ENCODE results near the gene MYO1A.
"Not testable (repeated sequence)": the region's sequence is repeated elsewhere in the genome, so short reads cannot be mapped to it uniquely, and the experiment has no call there.

The MYO1A gene

GRCh38 chr12:57019983-57020719 lies 29.8 kb downstream of the MYO1A start:
- no peaks in the 10 kb centered on the region for H3K9me3 ChIP-seq (ENCODE audit: insufficient read depth, low read length)
- H3K79me2 ChIP-seq (ENCODE audit: low read length) = no peaks in the 10 kb centered on the region
- no peaks in the 10 kb centered on the region for H3K36me3 ChIP-seq (replicated peaks; ENCODE audit: low read depth, low read length)
- H3K27me3 ChIP-seq (ENCODE audit: low read depth, low read length) = peaks cover 12% of the 10 kb centered on the region
- H3K9ac ChIP-seq (ENCODE audit: low read length) = no peak overlapping the region
- no peaks in the 10 kb centered on the region for H4K20me1 ChIP-seq (ENCODE audit: insufficient read depth, low read length)
- H3K4me3 ChIP-seq (ENCODE audit: low read length) = no peak overlapping the region
- peaks cover 10% of the 10 kb centered on the region; the same call in 1 of the 2 replicates for H3K4me1 ChIP-seq (ENCODE audit: low read length)
- H3K4me2 ChIP-seq (ENCODE audit: low read length) = no peak overlapping the region
- H3K27ac ChIP-seq (ENCODE audit: low read length) = no peak overlapping the region
- no peak overlapping the region for H2AFZ ChIP-seq (ENCODE audit: low read depth, low read length)
- no peak for TF ChIP-seq CTCF (IDR thresholded peaks at IDR 0.05; ENCODE audit: low read depth, low read length)
- TF ChIP-seq EZH2phosphoT487 (IDR thresholded peaks at IDR 0.05; ENCODE audit: low read depth) = no peak

GRCh38 chr12:57018906-57019305 lies 31.0 kb downstream of the MYO1A start:
- Histone ChIP-seq H3K9ac (ENCODE audit: low read length) (no peak overlapping the region), H3K36me3 (replicated peaks; ENCODE audit: low read depth, low read length) (no peaks in the 10 kb centered on the region)

GRCh38 chr12:57018353-57018752 lies 31.6 kb downstream of the MYO1A start:
- H3K79me2 ChIP-seq (ENCODE audit: low read length); H4K20me1 ChIP-seq (ENCODE audit: insufficient read depth, low read length); H3K4me3 ChIP-seq (ENCODE audit: low read length); H2AFZ ChIP-seq (ENCODE audit: low read depth, low read length); H3K4me2 ChIP-seq (ENCODE audit: low read length); H3K27ac ChIP-seq (ENCODE audit: low read length); H3K9ac ChIP-seq (ENCODE audit: low read length); H3K36me3 ChIP-seq (replicated peaks; ENCODE audit: low read depth, low read length); H3K9me3 ChIP-seq (ENCODE audit: insufficient read depth, low read length): not testable (repeated sequence)
- peaks cover 30% of the 10 kb centered on the region for H3K27me3 ChIP-seq (ENCODE audit: low read depth, low read length)
- peaks cover 17% of the 10 kb centered on the region for H3K4me1 ChIP-seq (ENCODE audit: low read length)

More at GRCh38 chr12:57018906-57019305, 31.0 kb downstream of the MYO1A start:
- H3K79me2 ChIP-seq (ENCODE audit: low read length) = no peaks in the 10 kb centered on the region
- no peak overlapping the region for H2AFZ ChIP-seq (ENCODE audit: low read depth, low read length)
- H4K20me1 ChIP-seq (ENCODE audit: insufficient read depth, low read length) = no peaks in the 10 kb centered on the region
- H3K4me2 ChIP-seq (ENCODE audit: low read length) = no peak overlapping the region
- peaks cover 24% of the 10 kb centered on the region for H3K27me3 ChIP-seq (ENCODE audit: low read depth, low read length)
- no peaks in the 10 kb centered on the region for H3K9me3 ChIP-seq (ENCODE audit: insufficient read depth, low read length)
- H3K4me3 ChIP-seq (ENCODE audit: low read length) = no peak overlapping the region
- TF ChIP-seq EZH2phosphoT487 (IDR thresholded peaks at IDR 0.05; ENCODE audit: low read depth) (no peak), CTCF (IDR thresholded peaks at IDR 0.05; ENCODE audit: low read depth, low read length) (no peak)
- no peak overlapping the region for H3K27ac ChIP-seq (ENCODE audit: low read length)
- peaks cover 11% of the 10 kb centered on the region for H3K4me1 ChIP-seq (ENCODE audit: low read length)

GRCh38 chr12:57016348-57016747 lies 33.6 kb downstream of the MYO1A start, which contains the start of gene TAC3:
TAC3 (minus strand) TSS chr12:57016529; CDS start chr12:57015797, 732 bp downstream.
- Histone ChIP-seq H3K4me3 (ENCODE audit: low read length) (no peak within 1 kb of the TSS), H3K9ac (ENCODE audit: low read length) (no peak within 1 kb of the TSS), H3K4me1 (ENCODE audit: low read length) (peaks cover 37% of the 10 kb centered on the region), H3K4me2 (ENCODE audit: low read length) (no peak within 1 kb of the TSS), H3K79me2 (ENCODE audit: low read length) (no peaks in the 10 kb centered on the region), H3K36me3 (replicated peaks; ENCODE audit: low read depth, low read length) (no peaks in the 10 kb centered on the region), H2AFZ (ENCODE audit: low read depth, low read length) (no peak within 1 kb of the TSS), H3K9me3 (ENCODE audit: insufficient read depth, low read length) (no peaks in the 10 kb centered on the region), H4K20me1 (ENCODE audit: insufficient read depth, low read length) (no peaks in the 10 kb centered on the region), H3K27ac (ENCODE audit: low read length) (no peak within 1 kb of the TSS), H3K27me3 (ENCODE audit: low read depth, low read length) (peaks cover 30% of the 10 kb centered on the region)
- no peak for TF ChIP-seq CTCF (IDR thresholded peaks at IDR 0.05; ENCODE audit: low read depth, low read length)
- TF ChIP-seq EZH2phosphoT487 (IDR thresholded peaks at IDR 0.05; ENCODE audit: low read depth) = no peak
